Measurements from ENCODE around the gene OSBPL10. TPM values are rescaled to one million over a fixed set of nuclear protein-coding genes. Genes with fewer than 3 reads are reported as not detected.
"Not testable (repeated sequence)": the region's sequence is repeated elsewhere in the genome, so short reads cannot be mapped to it uniquely, and the experiment has no call there.

Gene OSBPL10
- total RNA-seq, 1 donor from 2014 or later: 52.7 TPM

DNA sequence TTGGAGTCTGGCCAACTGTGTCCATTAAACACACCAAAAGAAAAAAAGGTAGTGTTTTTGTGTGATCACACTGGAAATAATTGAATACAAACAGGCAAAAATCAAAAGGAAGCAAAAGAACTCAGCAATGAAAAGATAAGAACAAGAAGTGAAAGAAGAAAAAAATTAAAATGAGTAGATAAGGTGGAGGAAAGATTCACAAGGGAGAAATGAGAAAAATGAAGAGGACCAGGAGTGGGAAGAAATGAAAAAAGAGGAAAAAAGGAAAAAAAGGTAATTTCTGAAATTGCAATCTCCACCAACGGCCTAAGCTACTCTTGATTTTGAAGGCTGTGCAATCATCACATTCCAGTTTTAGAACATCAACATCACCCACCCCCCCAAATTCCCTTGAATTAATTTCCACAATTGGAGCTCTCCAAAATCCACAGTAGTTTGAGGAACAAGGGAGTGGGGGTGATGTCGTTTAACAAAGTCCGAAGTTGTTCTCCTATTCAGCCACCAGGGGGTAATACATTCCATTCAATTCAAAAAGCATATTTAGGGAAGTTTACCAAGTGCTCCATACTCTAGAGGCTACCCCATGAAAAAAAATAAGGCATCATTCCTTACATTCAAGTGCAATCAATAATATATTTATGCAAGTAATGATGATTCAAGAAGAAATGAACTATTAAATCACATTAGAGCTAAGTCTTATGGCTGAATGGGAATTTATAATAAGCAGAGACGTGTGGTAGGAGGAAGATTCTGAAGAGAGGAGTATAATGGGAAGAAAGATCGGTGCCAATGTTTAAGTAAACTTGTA lies 37.9 kb upstream of the OSBPL10 start:
- Histone ChIP-seq H3K27me3 (ENCODE audit: insufficient read depth, low read length) (no peaks in the 10 kb centered on the region), H3K4me1 (ENCODE audit: insufficient read depth, low read length) (no peaks in the 10 kb centered on the region), H2AFZ (ENCODE audit: low read depth, low read length) (no peak overlapping the region), H3K4me2 (ENCODE audit: low read length) (no peak overlapping the region), H3K27ac (ENCODE audit: low read depth, low read length) (no peak overlapping the region), H3K36me3 (ENCODE audit: insufficient read depth, low read length) (no peaks in the 10 kb centered on the region), H3K4me3 (ENCODE audit: insufficient read depth, low read depth, low read length) (no peak overlapping the region), H3K9ac (ENCODE audit: low read length) (no peak overlapping the region), H4K20me1 (ENCODE audit: insufficient read depth, low read length) (no peaks in the 10 kb centered on the region), H3K9me3 (ENCODE audit: insufficient read depth, low read depth, low read length) (no peaks in the 10 kb centered on the region), H3K79me2 (ENCODE audit: insufficient read depth, low read length) (no peaks in the 10 kb centered on the region)
- Mint-ChIP-seq H3K27ac (ENCODE audit: unreplicated experiment) (no peak overlapping the region), H3K4me1 (ENCODE audit: low read depth, unreplicated experiment) (peaks cover 5% of the 10 kb centered on the region), H3K9me3 (ENCODE audit: unreplicated experiment) (peaks cover 4% of the 10 kb centered on the region), H3K4me3 (ENCODE audit: unreplicated experiment) (no peak overlapping the region), H3K36me3 (ENCODE audit: low read depth, unreplicated experiment) (no peaks in the 10 kb centered on the region), H3K27me3 (ENCODE audit: low read depth, unreplicated experiment) (no peaks in the 10 kb centered on the region)
- DNase-seq (ENCODE audit: low read depth): peak; percentile 44
- FAIRE-seq: peak; percentile 82
- TF ChIP-seq EZH2 (IDR thresholded peaks at IDR 0.05; ENCODE audit: insufficient read depth, low read length): no peak
- TF ChIP-seq, protein P1, sequence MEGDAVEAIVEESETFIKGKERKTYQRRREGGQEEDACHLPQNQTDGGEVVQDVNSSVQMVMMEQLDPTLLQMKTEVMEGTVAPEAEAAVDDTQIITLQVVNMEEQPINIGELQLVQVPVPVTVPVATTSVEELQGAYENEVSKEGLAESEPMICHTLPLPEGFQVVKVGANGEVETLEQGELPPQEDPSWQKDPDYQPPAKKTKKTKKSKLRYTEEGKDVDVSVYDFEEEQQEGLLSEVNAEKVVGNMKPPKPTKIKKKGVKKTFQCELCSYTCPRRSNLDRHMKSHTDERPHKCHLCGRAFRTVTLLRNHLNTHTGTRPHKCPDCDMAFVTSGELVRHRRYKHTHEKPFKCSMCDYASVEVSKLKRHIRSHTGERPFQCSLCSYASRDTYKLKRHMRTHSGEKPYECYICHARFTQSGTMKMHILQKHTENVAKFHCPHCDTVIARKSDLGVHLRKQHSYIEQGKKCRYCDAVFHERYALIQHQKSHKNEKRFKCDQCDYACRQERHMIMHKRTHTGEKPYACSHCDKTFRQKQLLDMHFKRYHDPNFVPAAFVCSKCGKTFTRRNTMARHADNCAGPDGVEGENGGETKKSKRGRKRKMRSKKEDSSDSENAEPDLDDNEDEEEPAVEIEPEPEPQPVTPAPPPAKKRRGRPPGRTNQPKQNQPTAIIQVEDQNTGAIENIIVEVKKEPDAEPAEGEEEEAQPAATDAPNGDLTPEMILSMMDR (IDR thresholded peaks at IDR 0.05; ENCODE audit: insufficient read depth, low read depth, low read length): peak; percentile 73

DNA sequence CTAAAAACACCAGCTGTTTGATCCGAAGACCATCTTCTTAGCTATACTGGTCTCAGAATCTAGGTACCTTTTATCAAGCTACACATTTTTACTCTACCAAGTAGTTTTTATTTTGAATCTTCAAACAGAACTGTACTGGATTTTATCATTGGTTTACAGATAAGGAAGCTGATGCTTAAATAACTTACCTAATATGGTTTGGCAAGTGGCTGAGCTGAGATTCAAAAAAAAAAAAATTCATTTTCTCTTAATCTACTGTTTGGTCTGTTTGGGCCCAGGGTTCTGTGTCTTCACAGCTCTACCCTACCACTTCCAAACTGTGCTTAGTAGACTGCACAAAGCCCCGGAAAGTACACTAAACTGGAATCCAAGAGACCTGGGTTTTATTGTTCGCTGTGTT lies 36.2 kb upstream of the OSBPL10 start:
- FAIRE-seq: no peak

DNA sequence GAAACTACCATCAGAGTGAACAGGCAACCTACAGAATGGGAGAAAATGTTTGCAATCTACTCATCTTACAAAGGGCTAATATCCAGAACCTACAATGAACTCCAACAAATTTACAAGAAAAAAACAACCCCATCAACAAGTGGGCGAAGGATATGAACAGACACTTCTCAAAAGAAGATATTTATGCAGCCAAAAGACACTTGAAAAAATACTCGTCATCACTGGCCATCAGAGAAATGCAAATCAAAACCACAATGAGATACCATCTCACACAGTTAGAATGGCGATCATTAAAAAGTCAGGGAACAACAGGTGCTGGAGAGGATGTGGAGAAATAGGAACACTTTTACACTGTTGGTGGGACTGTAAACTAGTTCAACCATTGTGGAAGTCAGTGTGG lies 34.6 kb upstream of the OSBPL10 start:
- not testable (repeated sequence) for H2AFZ ChIP-seq (ENCODE audit: low read depth, low read length); H3K4me2 ChIP-seq (ENCODE audit: low read length); H3K4me1 Mint-ChIP-seq (ENCODE audit: low read depth, unreplicated experiment); H3K27me3 Mint-ChIP-seq (ENCODE audit: low read depth, unreplicated experiment); H4K20me1 ChIP-seq (ENCODE audit: insufficient read depth, low read length); H3K27ac ChIP-seq (ENCODE audit: low read depth, low read length); H3K4me1 ChIP-seq (ENCODE audit: insufficient read depth, low read length); H3K4me3 ChIP-seq (ENCODE audit: insufficient read depth, low read depth, low read length); H3K36me3 ChIP-seq (ENCODE audit: insufficient read depth, low read length); H3K27ac Mint-ChIP-seq (ENCODE audit: unreplicated experiment); H3K9ac ChIP-seq (ENCODE audit: low read length); H3K9me3 ChIP-seq (ENCODE audit: insufficient read depth, low read depth, low read length); FAIRE-seq; H3K27me3 ChIP-seq (ENCODE audit: insufficient read depth, low read length); DNase-seq (ENCODE audit: low read depth); H3K79me2 ChIP-seq (ENCODE audit: insufficient read depth, low read length); H3K36me3 Mint-ChIP-seq (ENCODE audit: low read depth, unreplicated experiment); H3K4me3 Mint-ChIP-seq (ENCODE audit: unreplicated experiment); H3K9me3 Mint-ChIP-seq (ENCODE audit: unreplicated experiment)

More for the DNA sequence above, 36.2 kb upstream of the OSBPL10 start:
- H3K4me2 ChIP-seq (ENCODE audit: low read length): no peak overlapping the region
- no peaks in the 10 kb centered on the region for H3K79me2 ChIP-seq (ENCODE audit: insufficient read depth, low read length)
- peaks cover 5% of the 10 kb centered on the region for H3K4me1 Mint-ChIP-seq (ENCODE audit: low read depth, unreplicated experiment)
- H3K36me3 ChIP-seq (ENCODE audit: insufficient read depth, low read length): no peaks in the 10 kb centered on the region
- H3K36me3 Mint-ChIP-seq (ENCODE audit: low read depth, unreplicated experiment): peaks cover 2% of the 10 kb centered on the region
- no peaks in the 10 kb centered on the region for H3K4me1 ChIP-seq (ENCODE audit: insufficient read depth, low read length)
- DNase-seq (ENCODE audit: low read depth): no peak
- no peak overlapping the region for H3K4me3 ChIP-seq (ENCODE audit: insufficient read depth, low read depth, low read length)
- peak overlapping the region; percentile 51 for H3K27ac Mint-ChIP-seq (ENCODE audit: unreplicated experiment)
- no peak overlapping the region for H3K4me3 Mint-ChIP-seq (ENCODE audit: unreplicated experiment)
- no peak overlapping the region for H3K27ac ChIP-seq (ENCODE audit: low read depth, low read length)
- TF ChIP-seq EZH2 (IDR thresholded peaks at IDR 0.05; ENCODE audit: insufficient read depth, low read length): no peak
- TF ChIP-seq, protein P1 (IDR thresholded peaks at IDR 0.05; ENCODE audit: insufficient read depth, low read depth, low read length): no peak
- H2AFZ ChIP-seq (ENCODE audit: low read depth, low read length): no peak overlapping the region
- H3K9me3 Mint-ChIP-seq (ENCODE audit: unreplicated experiment): peaks cover 6% of the 10 kb centered on the region
- H3K27me3 ChIP-seq (ENCODE audit: insufficient read depth, low read length): no peaks in the 10 kb centered on the region
- H3K9me3 ChIP-seq (ENCODE audit: insufficient read depth, low read depth, low read length): no peaks in the 10 kb centered on the region
- no peak overlapping the region for H3K9ac ChIP-seq (ENCODE audit: low read length)
- H3K27me3 Mint-ChIP-seq (ENCODE audit: low read depth, unreplicated experiment): no peaks in the 10 kb centered on the region
- H4K20me1 ChIP-seq (ENCODE audit: insufficient read depth, low read length): no peaks in the 10 kb centered on the region

DNA sequence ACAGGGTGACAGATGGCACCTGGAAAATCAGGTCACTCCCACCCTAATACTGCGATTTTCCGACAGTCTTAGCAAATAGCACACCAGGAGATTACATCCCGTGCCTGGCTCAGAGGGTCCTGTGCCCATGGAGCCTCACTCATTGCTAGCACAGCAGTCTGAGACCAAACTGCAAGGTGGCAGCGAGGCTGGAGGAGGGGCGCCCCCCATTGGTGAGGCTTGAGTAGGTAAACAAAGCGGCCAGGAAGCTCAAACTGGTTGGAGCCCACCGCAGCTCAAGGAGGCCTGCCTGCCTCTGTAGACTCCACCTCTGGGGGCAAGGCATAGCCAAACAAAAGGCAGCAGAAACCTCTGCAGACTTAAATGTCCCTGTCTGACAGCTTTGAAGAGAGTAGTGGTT lies 29.6 kb upstream of the OSBPL10 start:
- H3K9ac ChIP-seq (ENCODE audit: low read length); H3K27ac ChIP-seq (ENCODE audit: low read depth, low read length); H3K27ac Mint-ChIP-seq (ENCODE audit: unreplicated experiment); H3K4me2 ChIP-seq (ENCODE audit: low read length); H3K4me1 ChIP-seq (ENCODE audit: insufficient read depth, low read length); H3K4me3 ChIP-seq (ENCODE audit: insufficient read depth, low read depth, low read length); H3K36me3 ChIP-seq (ENCODE audit: insufficient read depth, low read length); H3K27me3 ChIP-seq (ENCODE audit: insufficient read depth, low read length); H3K79me2 ChIP-seq (ENCODE audit: insufficient read depth, low read length); H3K36me3 Mint-ChIP-seq (ENCODE audit: low read depth, unreplicated experiment); H3K4me3 Mint-ChIP-seq (ENCODE audit: unreplicated experiment); H2AFZ ChIP-seq (ENCODE audit: low read depth, low read length); H3K4me1 Mint-ChIP-seq (ENCODE audit: low read depth, unreplicated experiment); H3K9me3 ChIP-seq (ENCODE audit: insufficient read depth, low read depth, low read length); H4K20me1 ChIP-seq (ENCODE audit: insufficient read depth, low read length); FAIRE-seq; H3K9me3 Mint-ChIP-seq (ENCODE audit: unreplicated experiment); DNase-seq (ENCODE audit: low read depth); H3K27me3 Mint-ChIP-seq (ENCODE audit: low read depth, unreplicated experiment): not testable (repeated sequence)

Data from astrocyte (in vitro differentiated cells and primary cell).